ENCODE data around the gene THSD7B.

Gene THSD7B

DNA sequence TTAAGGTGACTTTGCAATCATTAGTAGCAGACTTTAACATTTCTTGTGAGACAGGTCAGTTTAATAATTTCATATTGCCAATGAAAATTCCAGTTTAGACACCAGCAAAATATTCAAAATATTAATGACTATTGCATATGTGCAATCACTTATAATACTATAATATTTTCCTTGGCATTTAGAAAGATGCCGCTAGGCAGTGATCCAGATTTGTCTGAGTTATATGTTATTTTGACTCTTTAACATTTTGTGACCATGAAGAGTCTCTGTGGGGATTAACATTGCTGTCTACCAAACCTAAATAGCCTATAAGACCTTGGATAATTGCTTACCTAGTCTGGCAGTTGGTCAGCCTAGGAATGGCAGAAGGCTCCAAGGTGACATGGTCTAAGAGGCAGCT, 389.6 kb downstream of the THSD7B start:
- no peak for DNase-seq (ENCODE audit: low read depth in 3 of 3)

DNA sequence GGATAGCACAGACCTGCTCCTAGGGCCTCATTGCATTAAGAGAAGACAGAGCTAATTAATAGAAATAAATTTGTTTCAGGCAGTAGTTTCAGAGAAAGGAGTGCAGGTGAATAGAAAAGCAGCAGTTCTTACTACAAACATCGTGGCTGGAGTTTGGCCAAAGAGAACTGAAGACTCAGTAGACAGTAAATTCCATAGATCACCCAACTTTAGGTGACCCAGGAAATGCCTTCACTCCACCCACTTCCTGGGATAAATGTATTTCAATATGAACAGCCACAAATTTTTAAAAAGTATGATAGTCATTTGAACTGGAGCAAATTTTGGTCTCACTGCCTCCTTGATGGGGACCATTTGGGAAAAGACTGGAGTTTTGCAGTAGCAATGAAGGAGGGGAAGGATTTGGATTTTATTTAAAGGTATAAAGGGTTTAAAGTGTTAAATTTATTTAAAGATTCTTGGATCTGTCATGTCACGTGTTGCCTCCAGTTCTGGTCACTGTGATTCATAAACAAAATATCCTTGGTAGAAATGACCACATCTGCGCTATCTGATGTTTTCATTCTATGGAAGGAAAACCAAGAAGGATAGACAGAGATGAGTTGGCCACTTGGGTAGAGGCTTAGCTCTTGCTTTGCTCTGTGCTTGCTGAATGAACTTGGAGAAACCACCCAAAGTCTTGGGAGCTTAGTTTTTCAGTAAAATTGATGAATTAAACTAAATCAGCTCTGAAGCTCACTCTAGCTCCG, 390.2 kb downstream of the THSD7B start:
- DNase-seq (ENCODE audit: low read depth in 3 of 3): no peak

GRCh38 chr2:137156221-137156844, 391.0 kb downstream of the THSD7B start:
- no peak for DNase-seq (ENCODE audit: low read depth in 3 of 3)

DNA sequence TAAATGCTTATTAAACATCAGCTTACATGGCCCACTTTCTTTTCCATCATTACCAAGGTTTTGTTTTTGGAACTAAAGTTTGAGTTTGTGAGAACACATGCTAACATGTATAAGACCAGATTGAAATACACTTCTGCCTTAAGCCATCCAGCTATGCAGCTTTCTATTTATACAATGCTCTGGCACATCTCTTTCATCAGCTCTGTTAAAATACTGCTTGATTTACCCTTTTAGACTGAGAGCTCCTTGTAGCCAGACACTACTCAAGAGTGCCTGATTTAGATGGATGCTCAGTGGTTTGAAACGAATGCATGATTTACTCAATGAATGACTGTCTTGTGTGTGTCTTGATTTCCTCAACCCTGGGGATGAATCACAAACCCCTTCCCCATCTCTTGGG, 392.5 kb downstream of the THSD7B start:
- DNase-seq (ENCODE audit: low read depth in 3 of 3): no peak

GRCh38 chr2:137161250-137161649, 395.9 kb downstream of the THSD7B start:
- no peak for DNase-seq (ENCODE audit: low read depth in 3 of 3)

GRCh38 chr2:137165968-137166367, 400.6 kb downstream of the THSD7B start:
- no peak for DNase-seq (ENCODE audit: low read depth in 3 of 3)

DNA sequence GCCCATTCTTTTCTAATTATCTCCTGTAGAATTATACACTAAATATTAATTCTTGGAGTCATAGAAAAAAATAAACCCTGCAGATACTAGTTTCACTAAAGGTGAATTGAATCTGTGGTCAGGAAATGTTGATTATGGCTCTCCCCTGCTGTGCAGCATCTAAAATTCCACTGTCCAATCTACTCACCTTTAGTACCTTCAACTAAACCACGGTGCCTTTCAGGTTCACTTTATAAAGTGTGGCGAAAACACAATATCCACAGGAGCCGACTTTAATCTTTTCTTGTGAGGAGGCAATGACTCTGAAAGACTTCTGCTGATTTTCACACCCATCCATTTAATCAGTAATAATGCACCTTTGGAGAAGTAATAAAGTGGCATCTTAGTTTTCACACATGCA, 402.3 kb downstream of the THSD7B start:
- DNase-seq (ENCODE audit: low read depth in 3 of 3): no peak

- DNase-seq (ENCODE audit: low read depth in 3 of 3): no peak
Observed at GRCh38 chr2:137168552-137168951, 403.2 kb downstream of the THSD7B start.

GRCh38 chr2:137172162-137172561, 406.8 kb downstream of the THSD7B start:
- DNase-seq (ENCODE audit: low read depth in 3 of 3): no peak

DNA sequence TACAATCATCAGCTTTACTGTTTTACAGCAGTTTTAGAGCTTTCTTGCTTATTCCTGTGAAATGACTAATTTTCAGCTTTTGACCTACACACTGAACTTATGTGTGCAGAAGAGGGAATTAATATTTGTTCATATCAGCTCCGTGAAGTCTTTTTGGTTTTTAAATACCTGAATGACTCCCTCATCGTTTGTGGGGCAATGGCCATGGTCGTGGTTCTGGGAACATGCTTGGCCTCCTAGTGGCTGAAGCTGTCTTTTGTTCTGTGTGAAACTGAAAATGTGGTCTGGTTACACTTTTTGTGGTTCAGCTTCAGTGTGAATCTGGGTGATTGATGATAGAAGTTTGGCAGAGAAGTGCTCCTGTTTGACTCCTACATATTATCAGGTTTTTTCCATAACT, 408.1 kb downstream of the THSD7B start:
- no peak for DNase-seq (ENCODE audit: low read depth in 3 of 3)

DNA sequence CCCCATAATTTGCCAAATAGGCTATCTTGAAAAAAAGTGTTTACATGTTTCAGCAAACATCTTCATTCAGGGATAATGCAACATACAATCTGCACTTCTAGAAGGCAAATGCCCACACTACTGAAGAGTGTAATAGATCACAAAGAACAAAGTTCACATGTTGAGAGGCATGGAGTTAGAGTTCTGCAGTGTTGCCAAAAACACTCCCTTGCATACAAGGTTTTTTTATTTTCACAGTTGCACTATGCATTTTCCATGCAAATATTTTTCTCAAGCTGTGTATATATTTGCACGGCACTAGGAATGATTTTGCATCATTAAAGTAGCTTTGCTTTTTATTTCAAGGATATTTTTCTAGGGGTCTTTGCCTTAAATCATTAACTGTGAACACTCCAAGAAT, 409.9 kb downstream of the THSD7B start:
- no peak for DNase-seq (ENCODE audit: low read depth in 3 of 3)

- DNase-seq (ENCODE audit: low read depth in 3 of 3): no peak
Observed at GRCh38 chr2:137178951-137179377, 413.6 kb downstream of the THSD7B start.

DNA sequence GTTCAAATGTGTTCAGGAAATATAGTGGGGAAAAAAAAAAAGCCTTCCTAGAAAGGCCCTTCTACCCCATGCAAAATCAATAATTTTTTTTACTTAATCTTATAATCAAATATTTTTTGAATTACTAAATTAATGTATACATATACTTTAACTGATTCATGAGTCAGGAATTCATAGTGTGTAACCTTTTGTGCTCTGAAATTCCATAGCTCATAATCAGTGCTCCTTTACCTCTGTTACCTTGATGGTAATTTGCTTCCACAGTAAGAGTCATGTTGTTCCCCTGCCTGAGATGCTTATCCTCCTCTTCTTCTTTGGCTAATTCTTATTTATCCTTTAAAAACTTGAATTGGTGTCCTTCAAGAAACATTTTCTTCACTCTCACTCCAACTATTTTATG, 414.2 kb downstream of the THSD7B start:
- DNase-seq (ENCODE audit: low read depth in 3 of 3): no peak

DNA sequence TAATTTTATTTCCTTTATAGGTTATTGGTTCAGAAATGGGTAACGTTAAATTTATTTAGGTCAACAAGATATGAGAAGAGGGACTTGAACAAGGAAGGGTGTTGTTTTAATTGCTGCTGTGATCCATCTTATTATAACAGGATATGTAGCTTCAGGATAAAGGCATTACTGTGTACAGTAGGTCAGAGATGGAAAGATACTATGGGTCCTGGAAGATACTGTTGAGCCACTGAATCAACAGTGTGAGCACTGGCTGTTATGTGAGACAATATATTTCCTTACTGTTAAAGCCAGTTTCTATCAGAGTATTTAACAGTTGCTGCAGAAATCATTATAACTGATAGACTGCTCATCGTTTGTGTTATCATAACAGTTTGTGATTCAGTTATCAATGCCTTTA, 414.7 kb downstream of the THSD7B start:
- DNase-seq (ENCODE audit: low read depth in 3 of 3): no peak

DNA sequence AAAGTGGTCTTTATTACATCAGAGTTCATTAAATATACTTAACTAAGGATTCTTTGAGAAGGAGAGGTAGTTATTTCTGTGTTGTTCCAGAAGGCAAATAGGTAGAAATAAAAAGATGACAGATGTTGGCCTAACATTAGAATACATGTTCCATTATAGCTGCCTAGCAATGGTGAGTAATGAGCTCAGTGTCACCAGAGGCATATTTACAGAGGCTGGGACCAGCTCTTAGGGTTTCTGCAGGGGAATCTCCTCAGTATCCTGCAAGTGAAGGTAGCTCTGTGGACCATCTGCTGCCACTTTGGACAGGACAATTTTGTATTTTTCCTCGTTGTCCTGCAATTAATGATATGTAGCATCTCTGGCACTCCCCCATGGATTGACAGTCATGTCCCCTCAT, 416.0 kb downstream of the THSD7B start:
- DNase-seq (ENCODE audit: low read depth in 3 of 3): no peak

- no peak for DNase-seq (ENCODE audit: low read depth in 3 of 3)
Observed at GRCh38 chr2:137182071-137182470, 416.7 kb downstream of the THSD7B start.

DNA sequence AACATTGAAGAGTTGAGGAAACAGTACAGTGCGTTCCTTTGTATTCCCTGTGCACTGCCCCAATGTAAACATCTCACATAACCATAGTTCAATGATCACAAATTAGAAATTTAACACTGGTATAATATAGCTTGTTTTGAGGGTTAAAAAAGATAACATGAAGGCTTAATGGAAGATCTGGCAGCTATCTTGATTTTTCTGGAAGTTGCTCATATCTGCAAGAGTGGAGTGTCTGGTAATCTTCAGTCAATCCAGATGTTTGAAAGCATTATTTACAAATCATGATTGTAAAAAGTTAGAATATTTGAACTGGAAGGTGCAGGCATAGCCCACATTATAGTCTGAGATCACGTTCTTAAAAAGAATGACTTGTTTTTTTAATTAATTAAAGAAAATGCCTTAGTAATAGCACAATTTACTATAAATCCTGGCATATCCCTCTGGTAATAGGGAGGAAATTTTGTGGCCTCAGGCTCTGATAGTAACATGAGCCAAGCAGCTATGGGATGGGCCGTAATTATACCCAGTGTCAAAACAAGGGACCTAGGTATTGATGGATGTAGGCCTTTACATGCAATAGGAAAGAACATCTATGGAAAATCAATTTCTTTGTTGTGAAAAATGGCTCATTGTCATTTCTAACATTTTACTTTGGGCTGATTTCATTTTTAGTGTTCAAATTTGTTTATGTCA, 418.0 kb downstream of the THSD7B start:
- DNase-seq (ENCODE audit: low read depth in 3 of 3): no peak

DNA sequence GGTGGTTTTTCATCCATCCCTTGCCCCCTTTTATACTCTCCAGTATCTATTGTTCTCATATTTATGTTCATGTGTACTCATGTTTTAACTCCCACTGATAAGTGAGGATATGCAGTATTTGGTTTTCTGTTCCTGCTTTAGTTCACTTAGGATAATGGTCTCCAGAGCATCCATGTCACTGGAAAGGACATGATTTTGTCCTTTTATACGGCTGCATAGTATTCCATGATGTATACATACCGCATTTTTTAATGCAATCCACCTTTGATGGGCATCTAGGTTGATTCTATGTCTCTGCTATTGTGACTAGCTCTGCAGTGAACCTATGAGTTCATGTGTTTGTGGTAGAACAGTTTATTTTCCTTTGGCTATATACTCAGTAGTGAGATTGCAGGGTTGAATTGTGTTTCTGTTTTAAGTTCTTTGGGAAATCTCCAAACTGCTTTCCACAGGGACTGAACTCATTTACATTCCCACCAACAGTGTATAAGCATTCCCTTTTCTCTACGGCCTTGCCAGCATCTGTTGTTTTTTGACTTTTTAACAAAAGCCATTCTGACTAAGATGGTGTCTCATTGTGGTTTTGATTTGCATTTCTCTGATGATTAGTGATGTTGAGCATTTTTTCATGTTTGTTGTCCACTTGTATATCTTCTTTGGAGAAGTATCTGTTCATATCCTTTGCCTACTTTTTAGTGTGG, 420.2 kb downstream of the THSD7B start:
- no peak for DNase-seq (ENCODE audit: low read depth in 3 of 3)

- DNase-seq (ENCODE audit: low read depth in 3 of 3): no peak
Observed at GRCh38 chr2:137187216-137187615, 421.9 kb downstream of the THSD7B start.

GRCh38 chr2:137190411-137191195, 425.3 kb downstream of the THSD7B start:
- no peak for DNase-seq (ENCODE audit: low read depth in 3 of 3)

All from stimulated activated CD4-positive, alpha-beta T cell treated with anti-CD3 and anti-CD28 coated beads, TNF-alpha, amount 100 ng/mL, for 4 hours (primary cell).